NT2/D1 (cell line): ENCODE data around the gene SLC46A2.

Experiments
- DNase-seq: peaks from one replicate; pipeline ENCODE4 v3.0.0-alpha.2; 2011; ENCODE audit warnings: low read depth, low spot score
- H3K27me3 ChIP-seq: 2 replicates; pipeline ENCODE4 v1.6.0; 2011; ENCODE audit warnings: mild to moderate bottlenecking; ENCODE audit not compliant: insufficient read length, insufficient read depth
- H3K36me3 ChIP-seq: 2 replicates; pipeline ENCODE4 v1.6.1; 2011; ENCODE audit warnings: mild to moderate bottlenecking, low read length, mixed read lengths; ENCODE audit not compliant: insufficient read depth, insufficient read length
- H3K4me1 ChIP-seq: 2 replicates; pipeline ENCODE4 v1.5.1; 2011; ENCODE audit not compliant: insufficient read depth, insufficient read length
- H3K4me3 ChIP-seq: 2 replicates; pipeline ENCODE4 v1.5.1; 2011; ENCODE audit warnings: low read depth; ENCODE audit not compliant: insufficient read length
- H3K9ac ChIP-seq: 2 replicates; pipeline ENCODE4 v1.6.0; 2011; ENCODE audit warnings: low read depth; ENCODE audit not compliant: insufficient read length
- H3K9me3 ChIP-seq: 2 replicates; pipeline ENCODE4 v1.5.1; 2011; ENCODE audit warnings: mild to moderate bottlenecking, low read length; ENCODE audit not compliant: insufficient read depth
- SUZ12 ChIP-seq: IDR thresholded peaks from 2 replicates; pipeline ENCODE4 v1.6.1; 2011; ENCODE audit not compliant: insufficient read length, insufficient read depth; ENCODE audit errors: extremely low read depth
- YY1 ChIP-seq: IDR thresholded peaks from 2 replicates; pipeline ENCODE4 v1.6.1; 2011; ENCODE audit not compliant: insufficient read length, insufficient read depth
- ZNF274 ChIP-seq: IDR thresholded peaks from 2 replicates; pipeline ENCODE4 v1.6.1; 2011; ENCODE audit warnings: mild to moderate bottlenecking, low read depth, low read length

Gene SLC46A2

GRCh38 chr9:112917047-112917986 is 26.6 kb upstream of the SLC46A2 start:
- DNase-seq, result no peak
- no peaks in the 10 kb centered on the region for H3K27me3 ChIP-seq
- peaks cover 5% of the 10 kb centered on the region; the same call in 1 of the 2 replicates for H3K9me3 ChIP-seq
- no peak overlapping the region for H3K4me3 ChIP-seq
- no peaks in the 10 kb centered on the region for H3K4me1 ChIP-seq
- no peak for TF ChIP-seq ZNF274
- TF ChIP-seq SUZ12, result no peak
- no peak for TF ChIP-seq YY1
- H3K9ac ChIP-seq, result no peak overlapping the region
- no peaks in the 10 kb centered on the region for H3K36me3 ChIP-seq

DNA sequence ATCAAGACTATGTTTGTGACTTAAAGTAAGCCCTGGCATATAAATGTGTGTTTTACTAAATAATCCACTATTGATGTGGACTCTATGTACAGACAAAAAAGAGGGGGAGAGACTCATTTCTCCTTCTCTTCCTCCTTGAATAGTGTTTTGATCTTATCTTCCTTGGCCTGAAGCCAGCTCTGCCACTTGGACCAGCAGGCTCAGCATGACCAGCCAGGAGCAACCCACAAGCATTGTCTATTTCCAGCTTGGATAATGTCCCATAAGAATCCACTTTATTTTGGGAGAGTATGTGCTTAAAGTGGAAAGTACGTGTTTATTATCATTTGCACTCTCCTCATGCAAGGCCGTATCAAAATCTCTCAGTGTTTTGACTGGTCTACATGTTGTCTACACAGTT is 23.8 kb upstream of the SLC46A2 start:
- no peak overlapping the region for H3K9ac ChIP-seq
- peaks cover 15% of the 10 kb centered on the region; the same call in 1 of the 2 replicates for H3K9me3 ChIP-seq
- DNase-seq, result no peak

DNA sequence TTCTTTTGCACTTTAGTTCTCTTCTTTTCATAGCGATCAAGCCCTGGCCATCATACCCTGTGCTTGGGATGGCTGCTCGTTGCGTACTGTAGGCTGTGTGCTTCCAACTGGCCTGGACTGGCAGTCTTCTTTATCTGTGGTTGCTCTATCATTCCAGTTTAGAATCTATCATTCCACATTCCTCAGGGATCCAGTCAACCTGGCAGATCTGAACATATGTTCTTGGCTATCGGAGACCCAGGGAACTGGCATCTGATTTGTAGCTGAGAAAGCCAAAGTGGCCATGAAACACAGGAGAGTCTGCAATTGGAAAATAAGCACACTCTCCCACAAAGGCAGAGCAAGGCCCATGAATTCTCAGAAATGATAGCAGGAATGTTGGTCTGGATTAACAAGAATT is 22.6 kb upstream of the SLC46A2 start:
- Histone ChIP-seq H3K36me3 (no peaks in the 10 kb centered on the region), H3K4me1 (no peaks in the 10 kb centered on the region), H3K27me3 (no peaks in the 10 kb centered on the region), H3K9me3 (peaks cover 15% of the 10 kb centered on the region; the same call in 1 of the 2 replicates), H3K4me3 (no peak overlapping the region), H3K9ac (no peak overlapping the region)
- DNase-seq, result no peak
- TF ChIP-seq ZNF274 (no peak), SUZ12 (no peak), YY1 (no peak)

More for the DNA sequence above, 23.8 kb upstream of the SLC46A2 start:
- Histone ChIP-seq H3K4me1 (no peaks in the 10 kb centered on the region), H3K27me3 (no peaks in the 10 kb centered on the region), H3K36me3 (no peaks in the 10 kb centered on the region), H3K4me3 (no peak overlapping the region)
- no peak for TF ChIP-seq ZNF274
- no peak for TF ChIP-seq YY1
- no peak for TF ChIP-seq SUZ12

DNA sequence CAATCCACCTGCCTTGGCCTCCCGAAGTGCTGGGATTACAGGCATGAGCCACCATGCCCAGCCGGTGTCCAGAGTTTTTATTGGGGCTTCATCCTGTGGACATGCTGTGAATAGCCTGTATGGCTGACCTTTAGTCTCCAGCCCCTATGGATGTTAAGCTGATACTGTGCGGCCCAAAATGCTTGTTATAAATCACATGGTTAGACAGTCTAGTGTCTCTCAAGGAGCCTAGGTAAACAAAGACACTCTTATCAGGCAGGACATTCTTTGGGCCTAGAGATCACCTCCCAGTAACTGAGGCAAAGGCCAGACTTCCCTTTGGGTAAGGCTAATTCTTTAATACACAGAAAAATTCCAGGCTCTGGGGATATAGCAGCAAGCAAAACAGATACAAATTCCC is 22.0 kb upstream of the SLC46A2 start:
- Histone ChIP-seq H3K9ac (no peak overlapping the region), H3K4me3 (no peak overlapping the region), H3K36me3 (no peaks in the 10 kb centered on the region), H3K27me3 (no peaks in the 10 kb centered on the region), H3K9me3 (peaks cover 15% of the 10 kb centered on the region; the same call in 1 of the 2 replicates), H3K4me1 (no peaks in the 10 kb centered on the region)
- no peak for DNase-seq
- TF ChIP-seq YY1 (no peak), SUZ12 (no peak), ZNF274 (no peak)

- no peak for DNase-seq
- no peaks in the 10 kb centered on the region for H3K27me3 ChIP-seq
- no peaks in the 10 kb centered on the region for H3K36me3 ChIP-seq
- peaks cover 15% of the 10 kb centered on the region; the same call in 1 of the 2 replicates for H3K9me3 ChIP-seq
- H3K9ac ChIP-seq, result no peak overlapping the region
- TF ChIP-seq ZNF274 (no peak), YY1 (no peak), SUZ12 (no peak)
- H3K4me1 ChIP-seq, result no peaks in the 10 kb centered on the region
- H3K4me3 ChIP-seq, result no peak overlapping the region
These were observed 21.1 kb upstream of the SLC46A2 start for GRCh38 chr9:112911736-112912135.

- no peaks in the 10 kb centered on the region for H3K36me3 ChIP-seq
- H3K9me3 ChIP-seq, result no peaks in the 10 kb centered on the region
- no peak for TF ChIP-seq ZNF274
- TF ChIP-seq YY1, result no peak
- no peak for TF ChIP-seq SUZ12
- no peak for DNase-seq
- no peak overlapping the region for H3K9ac ChIP-seq
- no peaks in the 10 kb centered on the region for H3K27me3 ChIP-seq
- no peaks in the 10 kb centered on the region for H3K4me1 ChIP-seq
- H3K4me3 ChIP-seq, result no peak overlapping the region
These were observed 14.4 kb upstream of the SLC46A2 start for GRCh38 chr9:112905084-112905483.

- H3K4me3 ChIP-seq, result no peak overlapping the region
- no peaks in the 10 kb centered on the region for H3K36me3 ChIP-seq
- no peak overlapping the region for H3K9ac ChIP-seq
- no peaks in the 10 kb centered on the region for H3K9me3 ChIP-seq
- H3K4me1 ChIP-seq, result no peaks in the 10 kb centered on the region
- TF ChIP-seq SUZ12 (no peak), ZNF274 (no peak), YY1 (no peak)
- no peaks in the 10 kb centered on the region for H3K27me3 ChIP-seq
- no peak for DNase-seq
These were observed 10.2 kb upstream of the SLC46A2 start for GRCh38 chr9:112900901-112901300.
